OCI-LY7 (cell line): ENCODE data around the gene ZGRF1.

Experiments used
- CTCF ChIP-seq: fragments of 200-600 bp; sonication (generic); conservative IDR thresholded peaks from 2 replicates; pipeline ENCODE4 v1.5.1; 2014; ENCODE audit warnings: mild to moderate bottlenecking, antibody characterized with exemption, low read length, moderate library complexity, mixed read lengths
- EZH2phosphoT487 ChIP-seq: fragments of 200-600 bp; sonication (generic); IDR thresholded peaks from 2 replicates; pipeline ENCODE4 v1.6.1; 2018; ENCODE audit warnings: low read depth, borderline replicate concordance, mild to moderate bottlenecking, mixed run types, antibody characterized with exemption, low read length, moderate library complexity, mixed read lengths

DNA sequence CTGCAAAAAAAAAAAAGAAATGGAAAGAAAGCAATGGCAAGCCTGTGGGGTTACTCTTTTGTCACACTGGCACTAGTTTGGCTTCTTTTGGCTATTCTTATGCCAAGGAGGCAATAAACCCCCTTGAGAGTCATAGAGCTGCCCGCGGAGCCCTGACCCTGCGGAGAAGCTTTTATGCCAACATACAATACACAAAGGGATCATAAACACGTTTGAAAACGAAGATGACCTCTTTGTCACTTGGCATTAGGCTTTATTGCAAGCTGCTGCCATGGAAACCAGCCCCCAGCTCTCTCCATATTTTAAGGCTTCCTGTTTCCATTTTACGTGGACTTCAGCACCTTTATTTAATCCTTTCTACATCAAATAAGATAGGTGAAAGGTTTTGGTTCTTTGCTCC lies 128.4 kb downstream of the ZGRF1 start:
- TF ChIP-seq CTCF (no peak), EZH2phosphoT487 (no peak)
